Mammary epithelial cell (primary cell): ENCODE data around the gene ACYP2.

Experiments used
- EZH2 ChIP-seq: IDR thresholded peaks from 2 replicates; pipeline ENCODE4 v1.6.1; 2012; ENCODE audit warnings: low read length, inconsistent platforms, borderline replicate concordance
- TF ChIP-seq, protein P1 (sequence below), 2 donors: IDR thresholded peaks in 1 of 2; conservative IDR thresholded peaks in 1 of 2; 2 replicates each; pipeline ENCODE4 v1.5.1; 2011 to 2012; ENCODE audit warnings: inconsistent platforms in 2 of 2, low read length in 2 of 2, mild to moderate bottlenecking in 2 of 2, control low read depth in 1 of 2, low read depth in 1 of 2; ENCODE audit not compliant: insufficient read depth in 1 of 2; ENCODE audit errors: extremely low read depth in 1 of 2

DNA sequence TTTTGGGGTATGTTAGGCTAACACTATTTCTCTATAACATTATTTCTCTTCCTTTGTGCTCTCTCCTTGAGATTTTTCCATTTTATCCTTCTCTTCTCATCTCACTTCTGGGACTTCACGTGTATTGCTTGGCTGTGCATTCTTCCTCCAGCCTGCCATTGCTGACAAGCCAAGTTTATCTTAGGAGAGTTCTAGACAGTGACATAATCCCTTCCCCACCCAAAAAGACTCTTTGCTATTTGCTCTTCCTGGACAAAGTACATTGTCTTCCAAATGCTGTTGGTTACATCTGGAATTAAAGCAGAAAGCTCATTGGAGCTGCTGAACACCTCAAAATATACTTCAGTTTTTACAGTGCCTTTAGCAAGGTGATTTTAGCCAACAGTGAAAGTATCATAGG, 131.7 kb downstream of the ACYP2 start:
- TF ChIP-seq, protein P1, sequence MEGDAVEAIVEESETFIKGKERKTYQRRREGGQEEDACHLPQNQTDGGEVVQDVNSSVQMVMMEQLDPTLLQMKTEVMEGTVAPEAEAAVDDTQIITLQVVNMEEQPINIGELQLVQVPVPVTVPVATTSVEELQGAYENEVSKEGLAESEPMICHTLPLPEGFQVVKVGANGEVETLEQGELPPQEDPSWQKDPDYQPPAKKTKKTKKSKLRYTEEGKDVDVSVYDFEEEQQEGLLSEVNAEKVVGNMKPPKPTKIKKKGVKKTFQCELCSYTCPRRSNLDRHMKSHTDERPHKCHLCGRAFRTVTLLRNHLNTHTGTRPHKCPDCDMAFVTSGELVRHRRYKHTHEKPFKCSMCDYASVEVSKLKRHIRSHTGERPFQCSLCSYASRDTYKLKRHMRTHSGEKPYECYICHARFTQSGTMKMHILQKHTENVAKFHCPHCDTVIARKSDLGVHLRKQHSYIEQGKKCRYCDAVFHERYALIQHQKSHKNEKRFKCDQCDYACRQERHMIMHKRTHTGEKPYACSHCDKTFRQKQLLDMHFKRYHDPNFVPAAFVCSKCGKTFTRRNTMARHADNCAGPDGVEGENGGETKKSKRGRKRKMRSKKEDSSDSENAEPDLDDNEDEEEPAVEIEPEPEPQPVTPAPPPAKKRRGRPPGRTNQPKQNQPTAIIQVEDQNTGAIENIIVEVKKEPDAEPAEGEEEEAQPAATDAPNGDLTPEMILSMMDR (conservative IDR thresholded peaks at IDR 0.05 in 1 of 2, IDR thresholded peaks at IDR 0.05 in 1 of 2; ENCODE audit: extremely low read depth in 1 of 2, insufficient read depth in 1 of 2, low read depth in 1 of 2, low read length in 2 of 2) = no peak
- TF ChIP-seq EZH2 = no peak
